GM20000 (cell line): ENCODE results near the gene MISFA.
"Not testable (repeated sequence)": the region's sequence is repeated elsewhere in the genome, so short reads cannot be mapped to it uniquely, and the experiment has no call there.

Source experiments
- DNase-seq: peaks from one replicate; pipeline ENCODE4 v3.0.0; 2012; ENCODE audit warnings: low spot score
- TF ChIP-seq, protein P1 (sequence below): IDR thresholded peaks from 2 replicates; pipeline ENCODE4 v1.5.1; 2012; ENCODE audit warnings: mild to moderate bottlenecking, control low read depth; ENCODE audit errors: extremely low read depth, missing control alignments

Gene MISFA

DNA sequence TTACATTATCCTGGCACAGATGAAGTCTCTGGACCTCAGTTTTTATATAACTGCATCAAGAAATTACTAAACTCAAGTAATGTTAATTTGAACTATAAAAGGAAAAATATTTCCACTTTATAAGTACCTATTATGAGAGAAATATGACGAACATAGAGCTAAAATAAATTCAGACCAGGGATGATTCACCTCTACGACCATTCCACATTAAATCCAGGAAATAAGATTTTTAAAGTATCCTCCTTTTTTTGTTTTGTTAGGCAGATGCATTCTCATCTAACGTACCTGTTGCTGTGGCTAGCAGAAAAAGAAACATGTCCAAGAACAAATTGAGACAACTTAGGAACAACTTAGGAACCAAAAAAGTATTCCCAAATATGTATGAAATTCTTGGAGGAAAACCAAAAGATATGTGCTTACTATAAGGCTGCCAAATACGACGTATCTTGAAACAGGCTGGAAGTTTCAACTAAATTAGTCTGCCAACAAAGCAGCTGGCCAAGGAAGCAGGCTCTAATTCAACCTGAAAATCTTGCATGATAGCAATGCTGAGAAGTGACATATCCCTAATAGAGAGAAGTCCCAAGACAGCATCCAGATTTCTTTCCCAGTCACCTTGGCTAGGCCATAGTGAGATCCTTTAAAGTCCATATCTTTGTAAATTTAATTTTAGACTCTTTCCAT, 18.9 kb downstream of the MISFA start:
- TF ChIP-seq, protein P1, sequence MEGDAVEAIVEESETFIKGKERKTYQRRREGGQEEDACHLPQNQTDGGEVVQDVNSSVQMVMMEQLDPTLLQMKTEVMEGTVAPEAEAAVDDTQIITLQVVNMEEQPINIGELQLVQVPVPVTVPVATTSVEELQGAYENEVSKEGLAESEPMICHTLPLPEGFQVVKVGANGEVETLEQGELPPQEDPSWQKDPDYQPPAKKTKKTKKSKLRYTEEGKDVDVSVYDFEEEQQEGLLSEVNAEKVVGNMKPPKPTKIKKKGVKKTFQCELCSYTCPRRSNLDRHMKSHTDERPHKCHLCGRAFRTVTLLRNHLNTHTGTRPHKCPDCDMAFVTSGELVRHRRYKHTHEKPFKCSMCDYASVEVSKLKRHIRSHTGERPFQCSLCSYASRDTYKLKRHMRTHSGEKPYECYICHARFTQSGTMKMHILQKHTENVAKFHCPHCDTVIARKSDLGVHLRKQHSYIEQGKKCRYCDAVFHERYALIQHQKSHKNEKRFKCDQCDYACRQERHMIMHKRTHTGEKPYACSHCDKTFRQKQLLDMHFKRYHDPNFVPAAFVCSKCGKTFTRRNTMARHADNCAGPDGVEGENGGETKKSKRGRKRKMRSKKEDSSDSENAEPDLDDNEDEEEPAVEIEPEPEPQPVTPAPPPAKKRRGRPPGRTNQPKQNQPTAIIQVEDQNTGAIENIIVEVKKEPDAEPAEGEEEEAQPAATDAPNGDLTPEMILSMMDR = no peak
- DNase-seq = no peak

DNA sequence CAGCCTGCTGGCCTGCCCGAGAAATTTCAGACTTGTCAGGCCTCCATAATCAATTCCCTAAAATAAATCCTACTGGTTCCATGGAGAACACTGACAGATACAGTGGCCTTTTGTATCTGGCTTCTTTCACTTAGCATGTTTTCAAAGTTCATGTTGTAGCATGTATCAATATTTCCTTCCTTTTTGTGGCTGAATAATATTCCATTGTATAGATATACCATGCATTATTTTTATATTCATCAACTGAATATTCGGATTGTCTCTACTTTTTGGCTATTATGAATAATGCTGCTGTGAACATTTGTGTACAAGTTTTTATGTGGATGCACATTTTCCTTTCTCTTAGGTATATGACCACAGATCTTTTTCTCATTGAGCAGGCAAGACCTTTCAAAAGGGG, 24.1 kb downstream of the MISFA start:
- TF ChIP-seq, protein P1 = no peak

DNA sequence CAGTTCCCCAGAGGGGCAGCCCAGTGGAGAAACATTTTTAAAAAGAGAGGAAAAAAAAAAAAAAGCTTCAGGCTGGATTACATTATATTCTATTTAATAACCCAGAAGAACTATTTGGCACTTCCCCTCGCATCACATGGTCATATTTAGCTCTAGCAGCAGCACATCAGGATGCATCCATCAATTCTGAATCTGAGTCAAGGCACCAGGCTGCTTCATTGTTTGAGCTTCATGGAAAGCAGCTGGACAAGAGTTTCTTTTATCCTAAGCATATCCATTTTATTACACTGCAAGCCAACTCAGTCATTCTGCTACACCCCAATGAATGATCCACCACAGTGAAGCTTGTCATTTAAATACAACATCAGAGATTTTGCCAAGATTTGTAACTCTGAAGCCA, 24.6 kb downstream of the MISFA start:
- TF ChIP-seq, protein P1 = no peak
- DNase-seq = no peak

More for the DNA sequence above, 24.1 kb downstream of the MISFA start:
- no peak for DNase-seq

- DNase-seq = no peak
- TF ChIP-seq, protein P1 = no peak
These were observed 33.3 kb downstream of the MISFA start for GRCh38 chr11:18632841-18633240.

DNA sequence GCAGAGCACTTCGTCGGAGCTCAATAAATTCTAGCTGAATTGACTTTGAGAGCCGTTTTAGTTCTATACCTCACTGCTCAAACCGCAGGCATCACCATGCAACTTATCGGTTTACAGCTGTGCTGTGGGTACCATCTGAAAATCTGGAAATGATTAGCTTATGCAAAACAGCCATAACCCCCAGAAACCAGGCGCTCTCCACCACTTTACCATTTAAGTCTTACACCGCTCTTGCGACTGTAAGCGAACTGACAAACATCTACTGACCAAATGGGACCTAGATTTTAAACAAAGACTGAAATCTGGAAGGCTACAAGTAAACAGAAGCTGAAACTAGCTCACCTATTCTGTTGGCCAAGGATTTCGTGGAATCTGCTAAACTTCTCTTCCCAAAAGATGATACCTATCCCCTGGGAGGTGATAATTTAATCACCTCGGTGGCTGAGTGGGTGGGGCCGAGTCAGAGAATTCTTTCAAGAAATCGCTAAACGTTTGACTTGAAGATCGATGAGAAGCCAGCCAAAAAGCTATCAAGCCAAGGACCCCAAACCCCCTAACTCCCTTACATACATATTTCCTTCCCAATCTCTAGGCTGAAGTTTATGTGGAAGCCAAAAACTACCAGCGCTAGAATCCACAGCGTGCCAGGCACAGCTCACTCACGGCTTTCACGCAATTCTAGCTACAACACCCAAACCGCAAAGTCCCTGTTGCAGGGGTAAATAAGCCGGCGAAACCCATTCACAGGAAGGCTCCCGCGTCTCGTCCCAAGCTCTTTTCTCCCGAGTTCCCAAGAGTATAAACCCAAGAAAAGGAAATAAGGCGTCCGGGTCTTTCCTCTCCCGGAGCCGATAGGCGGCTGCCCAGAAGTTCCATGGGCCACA, 33.9 kb downstream of the MISFA start:
- peak; percentile 30 for DNase-seq
- TF ChIP-seq, protein P1 = no peak

GRCh38 chr11:18634140-18635032, 34.8 kb downstream of the MISFA start, which contains the start of gene SPTY2D1:
TSS of gene SPTY2D1 (minus strand) at chr11:18634342. CDS start at chr11:18634257, 85 bp downstream.
- TF ChIP-seq, protein P1 = no peak

GRCh38 chr11:18641677-18642076, 42.1 kb downstream of the MISFA start:
- no peak for DNase-seq
- TF ChIP-seq, protein P1 = no peak

More at GRCh38 chr11:18634140-18635032, 34.8 kb downstream of the MISFA start, which contains the start of gene SPTY2D1:
- peak; percentile 91 for DNase-seq

GRCh38 chr11:18643034-18643433, 43.4 kb downstream of the MISFA start:
- not testable (repeated sequence) for DNase-seq
